Superior temporal gyrus (tissue), 1 donor: ENCODE measurements around the gene DPPA5.
"Not testable (repeated sequence)": the region's sequence is repeated elsewhere in the genome, so short reads cannot be mapped to it uniquely, and the experiment has no call there.

Experiments
- DNase-seq: peaks from one replicate; pipeline ENCODE4 v3.0.0-alpha.2; 2016; ENCODE audit errors: extremely low spot score

DPPA5 gene

DNA sequence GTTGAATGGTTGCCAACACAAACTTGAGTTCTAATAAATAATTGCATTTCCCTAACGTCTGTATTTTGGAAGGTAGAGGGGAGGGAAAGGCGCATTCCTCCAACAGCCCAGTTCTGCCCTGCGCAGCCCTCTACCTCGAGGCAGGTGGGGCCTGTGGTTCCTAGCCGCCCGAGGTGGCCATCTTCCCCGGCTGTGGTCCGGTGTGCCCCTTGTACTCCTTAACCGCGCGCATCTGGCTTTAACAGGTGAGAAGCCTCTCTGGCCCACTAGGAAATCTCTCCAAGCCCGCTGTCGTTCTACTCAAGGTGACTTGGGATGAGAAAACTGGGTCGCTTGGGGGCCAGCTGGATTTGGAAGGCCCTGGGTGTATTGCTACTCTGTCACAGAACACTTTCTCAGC lies 10.0 kb upstream of the DPPA5 start:
- no peak for DNase-seq

DNA sequence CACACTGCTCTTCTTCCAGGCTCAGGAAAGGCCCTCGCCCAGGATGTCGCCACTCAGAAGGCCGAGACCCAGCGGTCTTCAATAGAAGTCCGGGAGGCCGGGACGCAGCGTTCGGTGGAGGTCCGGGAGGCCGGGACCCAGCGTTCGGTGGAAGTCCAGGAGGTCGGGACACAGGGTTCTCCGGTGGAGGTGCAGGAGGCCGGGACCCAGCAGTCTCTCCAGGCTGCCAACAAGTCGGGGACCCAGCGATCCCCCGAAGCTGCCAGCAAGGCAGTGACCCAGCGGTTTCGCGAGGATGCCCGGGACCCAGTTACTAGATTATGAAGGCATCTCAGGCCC lies 9.4 kb upstream of the DPPA5 start:
- DNase-seq: no peak

DNA sequence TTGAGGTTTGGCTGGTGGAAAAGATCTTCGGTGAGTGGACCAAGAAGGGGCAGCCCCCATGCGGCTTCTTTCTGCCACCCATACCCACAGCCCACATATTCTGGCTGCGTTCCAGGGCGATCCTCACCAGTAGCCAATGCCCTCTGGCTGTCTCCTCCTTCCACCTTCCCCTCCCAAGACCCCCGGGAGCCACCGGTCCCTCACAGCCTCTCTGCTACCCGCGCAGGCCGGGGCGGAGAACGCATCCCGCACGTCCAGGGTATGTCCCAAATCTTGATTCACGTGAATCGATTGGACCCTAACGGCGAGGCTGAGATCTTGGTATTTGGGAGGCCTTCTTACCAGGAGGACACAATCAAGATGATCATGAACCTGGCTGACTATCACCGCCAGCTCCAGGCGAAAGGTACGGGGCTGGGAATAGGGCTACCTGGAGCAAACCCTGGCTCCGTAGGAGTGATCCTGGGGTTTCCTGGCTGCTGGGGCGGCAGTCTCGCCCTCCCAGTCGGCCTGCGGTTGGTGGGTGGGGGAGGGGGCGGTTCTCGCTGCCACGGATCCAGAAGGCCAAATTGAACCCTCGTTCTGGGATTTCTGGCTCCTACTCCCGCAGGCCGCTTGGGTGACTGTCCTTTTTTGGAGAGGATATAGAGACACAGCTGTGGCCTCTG lies 8.9 kb upstream of the DPPA5 start:
- no peak for DNase-seq

DNA sequence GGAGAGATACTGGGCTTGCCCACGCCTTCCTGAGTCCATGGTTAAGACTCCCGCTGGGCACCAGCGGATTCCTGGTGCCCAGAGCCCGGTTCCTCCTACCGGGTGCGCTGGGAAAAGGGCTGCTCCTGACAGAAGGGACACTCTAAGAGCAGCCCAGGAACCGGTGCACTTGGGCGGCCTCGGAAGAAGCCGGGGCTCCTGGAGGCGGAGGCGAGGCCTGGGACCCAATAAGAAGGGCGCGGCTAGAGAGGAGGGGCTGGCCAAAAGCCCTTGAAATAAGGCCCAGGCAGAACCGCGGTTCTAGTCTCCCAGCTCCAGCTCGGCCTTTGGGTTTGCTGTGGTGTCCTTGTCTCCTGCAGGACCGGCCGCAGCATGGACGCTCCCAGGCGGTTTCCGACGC lies 8.3 kb upstream of the DPPA5 start, which contains the start of gene KHDC3L:
TSS of gene KHDC3L (plus strand) at position 301 of the 400 bp plus-strand sequence. CDS start at position 373, 72 bp downstream.
- DNase-seq: no peak

DNA sequence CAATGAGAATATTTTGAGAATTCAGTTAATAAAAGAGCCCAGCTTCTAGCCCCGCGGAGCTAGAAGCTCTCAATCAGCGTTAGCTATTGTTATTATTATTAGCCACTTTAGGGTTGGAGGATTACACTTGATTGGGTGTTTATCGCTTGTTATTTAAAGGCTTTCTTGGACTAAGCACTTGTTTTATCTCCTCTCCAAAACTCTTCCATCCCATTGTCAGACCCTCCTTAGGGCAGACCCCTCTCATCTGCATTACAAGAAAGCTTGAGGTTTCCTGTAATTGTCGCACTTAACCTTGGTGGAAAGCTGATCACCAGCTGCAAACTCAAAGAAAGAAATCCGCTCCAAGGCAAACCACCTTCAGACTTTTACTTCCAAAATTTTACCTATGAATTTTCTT lies 4.8 kb downstream of the DPPA5 start:
- no peak for DNase-seq

DNA sequence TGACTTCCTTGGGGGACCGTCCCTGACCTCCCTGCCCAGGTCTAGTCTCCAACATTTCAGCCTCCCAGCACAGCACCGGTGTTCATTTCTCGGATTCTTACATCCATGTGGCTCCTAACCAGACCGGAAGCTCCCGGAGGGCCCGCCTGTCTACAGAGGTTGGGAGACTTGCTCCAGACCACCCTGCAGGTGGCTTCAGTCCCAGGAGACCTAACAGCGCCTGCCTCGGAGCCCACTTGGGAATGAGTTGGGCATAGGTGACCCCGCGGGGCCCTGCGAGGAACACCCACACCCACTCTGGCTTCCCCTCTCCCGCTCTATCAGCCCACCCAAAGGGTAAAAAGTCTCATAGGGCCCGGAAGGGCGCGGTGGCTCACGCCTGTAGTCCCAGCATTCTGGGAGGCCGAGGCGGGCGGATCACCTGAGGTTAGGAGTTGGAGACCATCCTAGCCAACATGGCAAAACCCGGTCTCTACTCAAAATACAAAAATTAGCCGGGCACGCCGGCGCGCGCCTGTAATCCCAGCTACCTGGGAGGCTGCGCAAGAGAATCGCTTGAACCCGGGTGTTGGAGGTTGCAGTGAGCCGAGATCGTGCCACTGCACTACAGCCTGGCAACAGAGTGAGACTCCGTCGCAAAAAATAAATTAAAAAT lies 5.4 kb downstream of the DPPA5 start:
- no peak for DNase-seq

DNA sequence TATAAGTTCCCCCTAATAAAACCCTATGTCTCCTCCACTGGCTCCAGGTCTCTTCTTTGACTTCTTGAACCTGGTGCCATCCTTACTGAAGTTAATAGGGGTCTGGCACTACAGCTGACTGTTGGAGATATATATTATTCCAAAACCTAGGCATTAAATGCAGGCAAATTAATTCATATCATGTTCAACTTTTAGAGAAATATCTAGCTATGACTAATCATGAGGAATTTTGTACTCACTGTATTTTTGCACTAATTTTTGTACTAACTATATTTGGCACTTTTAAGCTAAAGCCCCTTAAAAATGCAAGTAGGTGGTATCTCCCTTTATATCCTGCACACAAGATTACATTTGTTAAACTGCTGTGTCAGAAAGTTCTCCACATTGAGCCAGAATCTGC lies 10.9 kb downstream of the DPPA5 start:
- no peak for DNase-seq

DNA sequence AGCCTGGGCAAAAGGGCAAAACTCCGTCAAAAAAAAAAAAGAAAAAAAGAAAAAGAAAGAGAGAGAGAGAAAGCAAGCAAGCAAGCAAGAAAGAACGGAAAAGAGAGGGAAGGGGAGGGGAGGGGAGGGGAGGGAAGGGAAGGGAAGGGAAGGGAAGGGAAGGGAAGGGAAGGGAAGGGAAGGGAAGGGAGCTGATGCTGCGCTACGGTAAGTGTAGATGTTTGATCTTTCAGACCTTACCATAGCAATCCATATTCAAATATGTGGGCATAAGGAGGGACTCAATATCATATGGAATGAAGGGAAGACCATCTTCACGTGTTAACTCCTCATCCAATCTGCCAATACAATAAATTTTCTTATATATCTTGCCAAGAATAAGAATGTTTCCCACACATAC lies 11.9 kb downstream of the DPPA5 start:
- no peak for DNase-seq

DNA sequence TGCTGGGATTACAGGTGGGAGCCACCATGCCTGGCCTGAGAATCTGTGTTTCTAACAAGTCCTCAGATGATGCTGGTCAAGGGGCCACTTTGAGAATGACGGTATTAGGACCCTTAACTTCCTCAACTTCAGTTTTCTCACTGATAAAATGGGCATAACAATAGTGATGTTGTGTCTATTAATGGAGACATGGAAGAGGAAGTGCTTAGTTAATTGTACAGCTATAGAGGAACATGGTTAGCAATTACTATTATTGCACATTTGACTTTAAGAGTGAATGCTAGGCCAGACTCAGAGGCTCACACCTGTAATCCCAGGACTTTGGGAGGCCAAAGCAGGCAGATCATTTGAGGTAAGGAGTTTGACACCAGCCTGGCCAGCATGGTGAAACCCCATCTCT lies 12.7 kb downstream of the DPPA5 start:
- DNase-seq: no peak

DNA sequence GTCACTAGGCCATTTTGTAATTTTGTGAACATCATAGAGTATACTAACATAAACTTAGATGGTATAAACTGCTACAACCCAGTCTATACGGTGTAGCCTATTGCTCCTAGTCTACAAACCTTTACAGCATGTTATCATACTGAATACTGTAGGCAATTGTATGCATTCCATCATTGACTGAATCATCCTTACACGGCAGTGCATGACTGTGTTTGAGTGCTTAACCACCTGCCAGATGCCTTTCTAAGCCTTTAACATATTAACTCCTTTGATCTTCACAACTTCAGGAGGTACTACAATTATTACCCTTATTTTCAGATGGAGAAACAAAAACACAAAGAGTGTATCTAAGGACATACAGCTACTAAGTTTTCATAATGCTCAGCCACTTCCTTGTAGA lies 14.0 kb downstream of the DPPA5 start:
- DNase-seq: no peak

DNA sequence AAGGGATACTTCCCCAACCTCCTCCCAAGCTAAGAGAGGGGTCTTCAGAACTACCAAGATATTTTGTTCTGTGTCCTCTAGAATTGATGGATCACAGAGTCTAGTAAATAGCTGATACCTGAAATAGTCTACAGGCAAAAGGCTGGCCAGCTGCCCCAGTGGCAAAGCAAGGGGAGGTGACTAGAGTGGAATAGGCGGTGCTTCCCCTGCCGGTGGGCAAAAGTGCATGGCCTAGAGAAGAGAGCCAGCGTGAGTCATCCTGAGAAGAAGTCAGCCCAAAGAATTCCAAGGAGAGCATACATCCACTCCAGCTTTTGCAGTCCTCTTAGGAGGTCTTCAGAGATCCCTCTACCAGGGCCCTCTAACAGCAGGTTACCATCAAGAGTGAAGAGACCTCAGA lies 14.7 kb downstream of the DPPA5 start:
- no peak for DNase-seq

DNA sequence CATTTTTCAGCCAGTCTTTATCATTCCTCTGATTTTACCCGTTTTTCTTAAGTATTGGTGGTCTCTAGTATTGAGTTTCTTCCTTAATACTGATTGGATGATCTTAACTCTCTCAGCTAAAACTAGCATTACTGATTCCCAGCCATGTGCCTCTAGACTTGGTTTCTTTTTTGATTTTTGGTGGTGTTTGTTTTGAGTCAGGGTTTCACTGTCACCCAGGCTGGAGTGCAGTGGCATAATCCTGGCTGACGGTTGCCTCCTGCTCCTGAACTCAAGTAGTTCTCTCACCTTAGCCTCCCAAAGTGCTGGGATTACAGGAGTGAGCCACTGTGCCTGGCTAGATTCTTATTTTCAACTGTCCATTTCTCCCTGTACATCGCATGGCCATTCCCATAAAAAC lies 24.9 kb downstream of the DPPA5 start:
- no peak for DNase-seq

DNA sequence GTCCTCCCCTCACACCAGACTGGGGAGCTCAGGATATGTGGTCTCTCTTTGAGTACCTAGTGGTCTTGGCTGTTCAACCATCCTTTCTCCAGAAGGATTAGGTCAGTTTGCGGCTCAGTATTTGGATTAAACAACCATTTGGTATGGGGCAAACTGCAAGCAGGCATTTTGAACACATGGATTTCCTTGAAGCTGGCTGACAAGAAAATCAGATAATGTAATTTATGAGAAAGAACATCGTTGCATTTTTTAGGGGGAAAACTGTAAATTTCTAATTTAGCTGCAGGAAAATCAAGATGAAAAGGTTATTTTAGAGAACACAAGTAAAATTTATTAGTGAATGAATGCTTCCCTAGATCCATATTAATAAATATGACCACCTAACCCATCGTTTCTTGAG lies 25.3 kb downstream of the DPPA5 start:
- no peak for DNase-seq

DNA sequence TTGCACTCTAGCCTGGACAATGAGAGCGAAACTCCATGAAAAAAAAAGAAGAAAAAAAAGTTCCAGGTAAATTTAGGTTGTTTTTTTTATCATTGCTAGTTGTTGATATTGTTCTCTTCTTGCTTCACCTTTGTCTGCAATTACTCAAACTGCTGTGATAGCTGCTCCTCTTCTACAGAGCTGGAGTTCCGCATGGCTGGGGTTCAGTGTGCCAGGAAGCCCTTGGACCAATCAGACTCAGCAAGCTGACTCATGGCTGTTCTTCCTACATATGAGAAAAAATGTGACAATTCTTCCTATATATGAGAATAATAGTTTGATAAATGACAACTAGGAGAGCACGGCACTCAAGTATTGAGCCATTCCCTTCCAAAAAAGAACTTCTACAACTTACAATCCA lies 28.4 kb downstream of the DPPA5 start:
- no peak for DNase-seq

DNA sequence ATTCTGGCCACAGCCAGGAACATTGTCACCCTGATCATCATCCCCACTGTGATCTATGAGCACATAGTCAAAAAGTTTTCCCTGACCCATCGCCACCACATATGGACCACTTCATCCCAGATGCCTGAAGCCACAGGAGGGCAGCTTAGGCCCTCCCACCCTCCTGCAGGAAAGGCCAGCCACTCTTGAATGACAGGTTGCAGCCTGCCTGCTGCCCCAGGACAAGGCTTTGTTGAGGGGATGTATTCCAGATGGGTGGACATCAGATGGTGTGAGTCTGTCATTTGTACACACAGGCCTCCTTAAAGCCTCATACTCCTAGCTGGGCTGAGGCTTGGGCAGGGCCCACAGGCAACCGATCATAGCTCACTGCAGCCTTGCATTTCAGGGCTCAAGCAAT lies 30.8 kb downstream of the DPPA5 start:
- no peak for DNase-seq

DNA sequence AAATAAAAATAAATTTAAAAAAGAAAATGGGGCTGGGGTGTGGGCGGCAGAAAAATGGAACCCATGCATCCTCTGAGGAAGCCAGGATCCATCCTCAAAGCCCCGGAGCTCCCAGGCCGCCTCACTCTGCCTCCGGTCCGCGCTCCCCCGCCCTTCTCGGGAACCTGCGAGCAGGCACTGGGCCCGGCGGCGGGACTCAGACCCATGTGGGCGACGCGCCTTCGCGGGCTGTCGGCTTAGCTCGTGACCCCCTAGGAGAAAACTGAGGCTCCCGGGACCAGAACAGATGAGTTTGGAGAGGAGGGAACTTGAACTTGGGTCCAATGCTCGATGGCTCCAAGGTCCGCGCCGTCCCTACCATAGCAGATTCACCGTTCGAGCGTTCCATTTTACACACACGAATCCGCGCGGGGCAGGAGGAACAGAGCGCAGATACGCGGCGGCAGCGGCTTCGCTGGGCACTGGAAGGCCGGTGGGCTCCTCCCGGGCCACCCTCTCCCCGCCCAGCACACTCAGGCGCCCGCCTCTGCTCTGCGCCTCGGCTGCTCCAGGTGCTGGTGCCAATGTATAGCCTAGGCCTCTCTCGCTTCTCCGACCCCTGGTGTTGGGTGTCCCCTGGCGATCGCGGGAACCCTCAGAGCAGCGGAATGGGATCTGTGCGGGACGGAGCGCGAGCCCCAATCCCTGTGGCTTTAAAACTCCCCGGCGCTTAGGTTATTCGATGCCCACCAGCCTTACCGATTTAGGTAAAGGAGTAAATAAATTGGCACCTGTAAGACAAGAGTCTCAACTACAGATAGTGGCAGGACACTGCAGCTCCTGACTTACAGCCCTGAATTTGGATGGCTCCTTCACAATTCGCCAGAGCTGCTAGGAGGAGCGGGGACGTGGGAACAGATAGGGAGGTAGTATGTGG lies 39.2 kb downstream of the DPPA5 start:
- no peak for DNase-seq

DNA sequence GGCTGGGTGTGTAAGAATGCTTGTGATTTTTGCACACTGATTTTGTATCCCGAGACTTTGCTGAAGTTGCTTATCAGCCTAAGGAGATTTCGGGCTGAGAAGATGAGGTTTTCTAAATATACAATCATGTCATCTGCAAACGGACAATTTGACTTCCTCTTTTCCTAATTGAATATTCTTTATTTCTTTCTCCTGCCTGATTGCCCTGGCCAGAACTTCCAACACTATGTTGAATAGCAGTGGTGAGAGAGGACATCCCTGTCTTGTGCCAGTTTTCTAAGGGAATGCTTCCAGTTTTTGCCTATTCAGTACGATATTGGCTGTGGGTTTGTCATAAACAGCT lies 43.6 kb downstream of the DPPA5 start:
- DNase-seq: not testable (repeated sequence)

DNA sequence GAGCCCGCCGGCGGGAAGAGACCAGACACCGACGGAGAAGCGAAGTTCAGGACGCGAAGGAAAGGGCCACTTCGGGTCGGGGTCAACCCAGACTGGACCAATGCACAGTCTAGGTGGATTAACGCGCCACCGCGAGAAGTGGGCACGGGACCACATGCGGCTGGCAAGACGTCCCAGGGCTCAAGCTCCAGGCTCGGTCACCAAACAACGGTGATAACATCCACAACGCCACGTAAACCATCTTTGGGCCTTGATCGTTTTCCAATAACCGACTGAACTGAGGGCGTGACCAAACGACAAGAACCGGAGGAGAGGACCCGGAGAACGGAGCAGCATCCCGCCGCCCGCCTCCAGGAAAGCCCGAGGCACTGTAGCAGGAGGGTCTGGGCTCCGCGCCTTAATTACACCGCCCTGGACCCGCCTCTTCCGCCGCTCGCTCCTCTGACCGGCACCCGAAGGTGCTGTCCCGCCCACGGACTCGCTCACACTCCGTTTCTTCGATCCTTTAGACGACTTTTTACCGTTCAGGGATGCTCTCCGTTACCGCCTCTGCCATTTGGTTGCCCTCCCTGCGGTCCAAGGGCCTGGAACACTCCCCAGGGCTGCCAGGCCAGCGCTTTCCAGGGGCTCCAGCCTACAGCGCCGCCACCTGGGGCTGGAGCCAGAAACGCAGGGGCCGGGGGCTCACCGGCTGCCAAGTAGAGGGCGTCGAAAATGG lies 44.1 kb downstream of the DPPA5 start:
- peak; percentile 53 for DNase-seq

DNA sequence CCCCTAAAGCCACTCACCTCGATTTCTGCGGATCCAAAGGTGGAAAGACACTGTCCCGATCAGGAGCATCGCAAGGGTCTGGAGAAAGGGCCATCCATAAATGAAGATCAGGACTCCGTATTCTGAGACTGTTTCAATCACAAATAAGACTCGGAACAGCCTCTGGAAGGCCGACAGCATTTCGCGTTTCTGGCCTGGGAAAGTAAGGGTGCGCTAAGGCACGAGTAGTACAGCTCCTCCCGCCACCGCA lies 44.6 kb downstream of the DPPA5 start:
- no peak for DNase-seq

DNA sequence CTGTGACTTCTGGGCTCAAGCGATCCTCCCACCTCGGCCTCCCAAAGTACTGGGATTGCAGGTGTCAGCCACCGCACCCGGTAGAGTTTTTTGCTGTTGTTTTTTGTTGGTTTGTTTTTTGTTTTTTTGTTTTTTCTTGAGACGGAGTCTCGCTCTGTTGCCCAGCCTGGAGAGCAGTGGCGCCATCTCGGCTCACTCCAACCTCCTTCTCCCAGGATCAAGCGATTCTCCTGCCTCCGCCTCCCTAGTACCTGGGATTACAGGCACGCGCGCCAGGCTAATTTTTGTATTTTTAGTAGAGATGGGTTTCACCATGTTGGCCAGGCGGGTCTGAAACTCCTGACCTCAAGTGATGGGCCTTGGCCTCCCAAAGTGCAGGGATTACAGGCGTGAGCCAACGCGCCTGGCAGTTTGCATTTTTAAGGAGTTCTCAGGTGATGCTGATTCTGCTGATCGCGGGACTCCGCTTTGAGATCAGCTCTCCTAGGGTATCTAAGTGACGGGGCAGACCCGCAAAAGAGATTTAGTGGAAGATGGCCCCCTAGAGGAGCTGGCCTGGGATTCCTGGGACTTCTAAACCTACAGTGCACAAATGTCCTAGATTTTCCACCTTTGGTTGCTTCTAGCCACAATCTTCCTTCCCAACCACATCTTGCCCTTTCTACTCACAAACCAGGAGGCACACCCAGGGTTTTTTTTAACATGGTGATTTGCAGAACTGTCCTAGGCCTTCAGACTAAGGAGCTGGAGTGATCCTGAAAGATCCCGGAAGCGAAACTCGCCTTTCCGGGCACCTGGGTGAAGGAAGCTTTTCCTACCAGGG lies 45.2 kb downstream of the DPPA5 start:
- DNase-seq: no peak

DNA sequence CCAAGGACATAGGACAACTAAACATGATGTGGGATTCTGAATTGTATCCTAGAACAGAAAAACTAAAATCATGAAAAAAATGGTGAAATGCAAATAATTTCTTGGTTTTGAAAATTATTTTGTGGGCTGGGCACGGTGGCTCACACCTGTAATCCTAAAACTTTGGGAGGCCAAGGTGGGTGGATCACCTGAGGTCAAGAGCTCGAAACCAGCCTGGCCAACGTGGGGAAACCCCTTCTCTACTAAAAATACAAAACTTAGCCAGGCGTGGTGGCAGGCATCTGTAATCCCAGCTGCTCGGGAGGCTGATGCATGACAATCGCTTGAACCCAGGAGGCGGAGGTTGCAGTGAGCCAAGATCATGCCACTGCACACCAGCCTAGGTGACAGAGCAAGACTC lies 50.3 kb downstream of the DPPA5 start:
- not testable (repeated sequence) for DNase-seq
